Testis (tissue), 2 donors: ENCODE measurements around the gene AOAH.

Source experiments
- CTCF ChIP-seq, 3 experiments: fragments of 450-650 bp in 2 of 3; fragments of 200-600 bp in 1 of 3; sonication (generic) in 1 of 3; IDR thresholded peaks; one replicate each; pipeline ENCODE4 v1.5.1; 2016 to 2019; ENCODE audit warnings: antibody characterized with exemption in 3 of 3, mild to moderate bottlenecking in 2 of 3, moderate library complexity in 1 of 3
- POLR2A ChIP-seq: fragments of 450-650 bp; IDR thresholded peaks from one replicate; pipeline ENCODE4 v1.6.1; 2017; ENCODE audit warnings: antibody characterized with exemption, mild to moderate bottlenecking, moderate library complexity

GRCh38 chr7:36764929-36765328, 40.6 kb upstream of the AOAH start:
- TF ChIP-seq POLR2A (no peak), CTCF (IDR thresholded peaks at IDR 0.05) (no peak)
